Mesenchymal stem cell (in vitro differentiated cells and primary cell): Measurements from ENCODE around the gene DZIP1.
A peak's percentile ranks its signal among the peaks of the same experiment; 100 is the strongest.

Source experiments
- DNase-seq: peaks from one replicate; pipeline ENCODE4 v3.0.0-alpha.2; 2013
- H2AFZ ChIP-seq: one replicate; pipeline ENCODE4 v1.6.1; 2013; ENCODE audit warnings: low read depth, mild to moderate bottlenecking, control low read depth, inconsistent platforms, low read length, moderate library complexity
- H2AK5ac ChIP-seq: 2 replicates; pipeline ENCODE4 v1.6.1; 2013; ENCODE audit warnings: low read length, moderate library complexity, mild to moderate bottlenecking, inconsistent platforms; ENCODE audit not compliant: severe bottlenecking
- H2BK120ac ChIP-seq: one replicate; pipeline ENCODE4 v1.6.1; 2013; ENCODE audit warnings: low read depth, mild to moderate bottlenecking, inconsistent platforms, low read length, moderate library complexity
- H2BK12ac ChIP-seq, 2 experiments: one replicate each; pipeline ENCODE4 v1.6.1; 2013; ENCODE audit warnings: inconsistent platforms in 2 of 2, low read length in 2 of 2, mild to moderate bottlenecking in 2 of 2, moderate library complexity in 2 of 2, control low read depth in 1 of 2
- H2BK15ac ChIP-seq: one replicate; pipeline ENCODE4 v1.6.1; 2013; ENCODE audit warnings: mild to moderate bottlenecking, low read depth, inconsistent platforms; ENCODE audit not compliant: poor library complexity, severe bottlenecking
- H2BK5ac ChIP-seq: 2 replicates; pipeline ENCODE4 v1.6.1; 2013; ENCODE audit warnings: low read depth, mild to moderate bottlenecking, low read length, control low read depth, inconsistent platforms; ENCODE audit not compliant: poor library complexity, severe bottlenecking
- H3K14ac ChIP-seq, 2 experiments: one replicate each; pipeline ENCODE4 v1.6.1; 2013; ENCODE audit warnings: inconsistent platforms in 2 of 2, low read length in 2 of 2, control low read depth in 1 of 2, mild to moderate bottlenecking in 1 of 2, moderate library complexity in 1 of 2
- H3K18ac ChIP-seq, 2 experiments: one replicate each; pipeline ENCODE4 v1.6.1; 2013; ENCODE audit warnings: inconsistent platforms in 2 of 2, low read length in 2 of 2, control low read depth in 1 of 2, low read depth in 1 of 2, mild to moderate bottlenecking in 1 of 2
- H3K23ac ChIP-seq, 2 experiments: one replicate each; pipeline ENCODE4 v1.6.1; 2013; ENCODE audit warnings: inconsistent platforms in 2 of 2, low read length in 2 of 2, mild to moderate bottlenecking in 2 of 2, moderate library complexity in 2 of 2, control low read depth in 1 of 2
- H3K27ac ChIP-seq: 2 replicates; pipeline ENCODE4 v1.5.1; 2013; ENCODE audit warnings: mild to moderate bottlenecking, moderate library complexity, low read length, control low read depth, inconsistent platforms; ENCODE audit not compliant: poor library complexity, severe bottlenecking
- H3K27me3 ChIP-seq, 2 experiments: 2 replicates each; pipeline versions ENCODE4 v1.6.1 to v1.7.0; 2013; ENCODE audit warnings: low read length in 2 of 2, mild to moderate bottlenecking in 2 of 2, moderate library complexity in 2 of 2, control low read depth in 1 of 2, inconsistent platforms in 1 of 2; ENCODE audit not compliant: control insufficient read depth in 1 of 2, insufficient read depth in 1 of 2
- H3K36me3 ChIP-seq, 2 experiments: 2 replicates each; pipeline versions ENCODE4 v1.6.1 to v1.7.0; 2013; ENCODE audit warnings: low read length in 2 of 2, control low read depth in 1 of 2, inconsistent platforms in 1 of 2, low read depth in 1 of 2, mild to moderate bottlenecking in 1 of 2; ENCODE audit not compliant: insufficient read depth in 2 of 2, control insufficient read depth in 1 of 2
- H3K4ac ChIP-seq, 2 experiments: one replicate each; pipeline ENCODE4 v1.6.1; 2013; ENCODE audit warnings: inconsistent platforms in 2 of 2, low read length in 2 of 2, mild to moderate bottlenecking in 2 of 2, moderate library complexity in 2 of 2, control low read depth in 1 of 2, low read depth in 1 of 2
- H3K4me1 ChIP-seq: 2 replicates; pipeline ENCODE4 v1.6.1; 2013; ENCODE audit warnings: low read depth, low read length, control low read depth; ENCODE audit not compliant: control insufficient read depth, insufficient read depth
- H3K4me2 ChIP-seq: 2 replicates; pipeline ENCODE4 v1.6.1; 2013; ENCODE audit warnings: low read length, mild to moderate bottlenecking, inconsistent platforms; ENCODE audit not compliant: poor library complexity, severe bottlenecking
- H3K4me3 ChIP-seq, 2 experiments: 2 replicates each; pipeline versions ENCODE4 v1.5.1 to v1.7.0; 2013; ENCODE audit warnings: low read length in 2 of 2, mild to moderate bottlenecking in 2 of 2, control low read depth in 1 of 2, low read depth in 1 of 2; ENCODE audit not compliant: insufficient read depth in 1 of 2
- H3K79me1 ChIP-seq: replicated peaks from 2 replicates; pipeline ENCODE4 v1.6.1; 2013; ENCODE audit warnings: mild to moderate bottlenecking, control low read depth, low read length, inconsistent platforms; ENCODE audit not compliant: poor library complexity, severe bottlenecking
- H3K9ac ChIP-seq: 2 replicates; pipeline ENCODE4 v1.7.0; 2013; ENCODE audit warnings: mild to moderate bottlenecking, low read length, moderate library complexity
- H3K9me3 ChIP-seq: 2 replicates; pipeline ENCODE4 v1.7.0; 2013; ENCODE audit warnings: mild to moderate bottlenecking, low read length; ENCODE audit not compliant: control insufficient read depth
- H4K8ac ChIP-seq: one replicate; pipeline ENCODE4 v1.6.1; 2013; ENCODE audit warnings: inconsistent platforms, mild to moderate bottlenecking, low read length, moderate library complexity
- H4K91ac ChIP-seq: one replicate; pipeline ENCODE4 v1.6.1; 2013; ENCODE audit warnings: mild to moderate bottlenecking, low read length, inconsistent platforms
- WGBS: methylation state at CpG from one replicate; pipeline ENCODE4 v1.1.7; 2013; ENCODE audit warnings: mixed read lengths; 5-methylcytosine and 5-hydroxymethylcytosine counted together

The DZIP1 gene

DNA sequence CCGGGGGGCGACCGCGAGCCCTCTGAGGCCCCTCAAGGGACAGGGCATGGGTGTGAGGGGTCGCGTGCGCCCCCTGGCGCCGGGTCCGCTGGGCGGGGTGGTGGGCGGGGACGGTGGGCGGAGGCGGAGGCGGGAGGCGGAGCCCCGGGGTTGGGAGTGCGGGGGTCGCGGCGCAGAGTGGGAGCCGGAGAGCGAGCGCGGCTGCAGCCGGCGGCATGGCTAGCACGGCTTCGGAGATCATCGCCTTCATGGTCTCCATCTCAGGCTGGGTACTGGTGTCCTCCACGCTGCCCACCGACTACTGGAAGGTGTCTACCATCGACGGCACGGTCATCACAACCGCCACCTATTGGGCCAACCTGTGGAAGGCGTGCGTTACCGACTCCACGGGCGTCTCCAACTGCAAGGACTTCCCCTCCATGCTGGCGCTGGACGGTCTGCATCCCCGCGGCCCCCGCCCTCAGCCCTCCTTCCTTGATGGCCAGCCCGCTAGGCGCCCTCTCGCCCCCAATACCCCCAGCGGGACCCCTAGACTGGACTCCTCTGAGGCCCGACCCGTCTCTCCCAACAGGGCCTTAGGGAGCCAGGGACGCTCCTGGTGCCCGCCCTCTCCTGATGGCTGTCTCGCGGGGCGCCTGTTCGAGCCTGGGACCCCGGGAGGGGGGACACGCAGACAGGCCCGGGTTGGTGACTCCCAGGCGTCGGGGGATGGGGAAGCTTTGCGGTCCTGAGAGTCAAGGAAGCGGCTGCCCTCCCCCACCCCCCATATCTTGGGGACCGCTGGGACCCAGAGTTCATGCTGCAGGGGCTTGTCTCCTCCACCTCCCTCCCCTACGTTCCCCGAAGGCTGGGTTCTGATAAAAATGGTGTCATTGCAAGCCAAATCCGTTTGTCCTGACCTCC, 91.7 kb downstream of the DZIP1 start, which contains the start of gene CLDN10:
CLDN10 (plus strand) TSS at position 182 of the 903 bp plus-strand sequence; CDS start at position 216, 34 bp downstream.
- WGBS, result under 1% methylated on average over 46 of the region's 70 CpGs
- peak within 1 kb of the TSS in 1 of 2 experiments; percentile 43 for H3K4me3 ChIP-seq
- peaks cover 3% of the 10 kb centered on the region for H3K9me3 ChIP-seq
- H4K8ac ChIP-seq, result no peak within 1 kb of the TSS
- peak within 1 kb of the TSS in 1 of 2 experiments; percentile 66 for H3K14ac ChIP-seq
- H4K91ac ChIP-seq, result no peak within 1 kb of the TSS
- no peak within 1 kb of the TSS for H2BK12ac ChIP-seq
- H3K4me1 ChIP-seq, result peaks cover 16% of the 10 kb centered on the region
- H2BK5ac ChIP-seq, result no peak within 1 kb of the TSS
- peak within 1 kb of the TSS in 1 of 2 experiments; percentile 97 for H3K23ac ChIP-seq
- peaks cover 12 to 83% of the 10 kb centered on the region in 2 experiments for H3K27me3 ChIP-seq
- H3K79me1 ChIP-seq, result no peaks in the 10 kb centered on the region
- H2BK120ac ChIP-seq, result no peak within 1 kb of the TSS
- no peak within 1 kb of the TSS for H2AK5ac ChIP-seq
- H3K4me2 ChIP-seq, result peak within 1 kb of the TSS; percentile 76
- no peak within 1 kb of the TSS for H2AFZ ChIP-seq
- H3K4ac ChIP-seq, result no peak within 1 kb of the TSS
- no peak within 1 kb of the TSS for H3K18ac ChIP-seq
- H2BK15ac ChIP-seq, result no peak within 1 kb of the TSS
- H3K9ac ChIP-seq, result no peak within 1 kb of the TSS
- H3K27ac ChIP-seq, result no peak within 1 kb of the TSS
- H3K36me3 ChIP-seq, result no peaks in the 10 kb centered on the region
- no peak for DNase-seq

- H3K27ac ChIP-seq, result no peak overlapping the region
- H3K9me3 ChIP-seq, result peaks cover 3% of the 10 kb centered on the region
- no peak overlapping the region for H3K9ac ChIP-seq
- H4K8ac ChIP-seq, result no peak overlapping the region
- H2BK15ac ChIP-seq, result no peak overlapping the region
- H3K4ac ChIP-seq, result no peak overlapping the region
- peaks cover 16% of the 10 kb centered on the region for H3K4me1 ChIP-seq
- no peaks in the 10 kb centered on the region for H3K36me3 ChIP-seq
- H2AFZ ChIP-seq, result no peak overlapping the region
- no peaks in the 10 kb centered on the region for H3K79me1 ChIP-seq
- H3K18ac ChIP-seq, result no peak overlapping the region
- 20% methylated on average over 17 of the region's 17 CpGs for WGBS
- peak overlapping the region; percentile 76 for H3K4me2 ChIP-seq
- H2BK5ac ChIP-seq, result no peak overlapping the region
- peaks cover 12 to 83% of the 10 kb centered on the region in 2 experiments for H3K27me3 ChIP-seq
- peak overlapping the region in 1 of 2 experiments; percentile 56 for H3K23ac ChIP-seq
- no peak overlapping the region for H2BK12ac ChIP-seq
- no peak overlapping the region for H2AK5ac ChIP-seq
- H3K14ac ChIP-seq, result no peak overlapping the region
- H3K4me3 ChIP-seq, result peak overlapping the region in 1 of 2 experiments; percentile 43
- H2BK120ac ChIP-seq, result no peak overlapping the region
- no peak overlapping the region for H4K91ac ChIP-seq
- DNase-seq, result no peak
Observed at GRCh38 chr13:95552208-95552538, 92.3 kb downstream of the DZIP1 start.

- Histone ChIP-seq H3K4me1 (peaks cover 8% of the 10 kb centered on the region), H3K9me3 (no peaks in the 10 kb centered on the region), H3K27me3 (peaks cover 7 to 67% of the 10 kb centered on the region in 2 experiments), H2BK15ac (no peak overlapping the region), H2BK12ac (no peak overlapping the region), H2BK120ac (no peak overlapping the region), H3K23ac (no peak overlapping the region), H3K27ac (no peak overlapping the region), H3K14ac (no peak overlapping the region), H3K9ac (no peak overlapping the region), H3K36me3 (no peaks in the 10 kb centered on the region), H3K4me3 (no peak overlapping the region), H4K91ac (no peak overlapping the region), H3K18ac (no peak overlapping the region), H2AFZ (no peak overlapping the region), H2AK5ac (no peak overlapping the region), H2BK5ac (no peak overlapping the region), H3K4ac (no peak overlapping the region), H4K8ac (no peak overlapping the region), H3K4me2 (no peak overlapping the region), H3K79me1 (no peaks in the 10 kb centered on the region)
- DNase-seq, result no peak
- no CpG with 5 or more reads among the region's 6 CpGs for WGBS
Observed at GRCh38 chr13:95547531-95548167, 96.9 kb downstream of the DZIP1 start.

DNA sequence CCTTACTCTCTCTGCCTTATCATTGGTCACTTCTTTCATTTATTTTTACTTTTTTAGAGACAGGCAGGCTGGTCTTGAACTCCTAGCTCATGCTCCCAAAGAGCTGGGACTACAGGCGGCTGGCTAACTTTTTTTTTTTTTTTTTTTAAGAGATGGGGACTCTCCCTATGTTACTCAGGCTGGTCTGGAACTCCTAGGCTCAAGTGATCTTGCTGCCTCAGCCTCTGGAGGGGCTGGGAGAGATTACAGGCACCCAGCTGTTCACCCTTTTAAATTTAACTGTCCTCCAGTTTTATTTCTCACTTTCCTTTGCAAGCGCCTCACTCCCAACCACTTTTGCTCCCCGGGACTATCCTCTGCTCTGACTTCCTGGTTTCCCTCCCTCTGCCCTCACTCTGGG, 97.6 kb downstream of the DZIP1 start:
- WGBS, result 33% methylated on average over 3 of the region's 3 CpGs
- no peak overlapping the region for H2BK120ac ChIP-seq
- H3K9ac ChIP-seq, result no peak overlapping the region
- H2BK12ac ChIP-seq, result no peak overlapping the region
- no peak overlapping the region for H3K4me3 ChIP-seq
- peaks cover under 1% of the 10 kb centered on the region for H3K4me1 ChIP-seq
- no peak overlapping the region for H2AK5ac ChIP-seq
- no peaks in the 10 kb centered on the region for H3K36me3 ChIP-seq
- no peak overlapping the region for H2AFZ ChIP-seq
- DNase-seq, result no peak
- no peak overlapping the region for H3K18ac ChIP-seq
- no peak overlapping the region for H4K91ac ChIP-seq
- no peak overlapping the region for H4K8ac ChIP-seq
- no peak overlapping the region for H3K4me2 ChIP-seq
- peaks cover 3 to 62% of the 10 kb centered on the region in 2 experiments for H3K27me3 ChIP-seq
- no peak overlapping the region for H3K23ac ChIP-seq
- no peak overlapping the region for H2BK5ac ChIP-seq
- no peak overlapping the region for H3K14ac ChIP-seq
- H3K4ac ChIP-seq, result no peak overlapping the region
- H3K9me3 ChIP-seq, result no peaks in the 10 kb centered on the region
- no peak overlapping the region for H2BK15ac ChIP-seq
- H3K79me1 ChIP-seq, result no peaks in the 10 kb centered on the region
- no peak overlapping the region for H3K27ac ChIP-seq
